ENCODE measurements around the gene SERPINC1. TPM values are rescaled to one million over a fixed set of nuclear protein-coding genes. Genes with fewer than 3 reads are reported as not detected.
"Not testable (repeated sequence)": the region's sequence is repeated elsewhere in the genome, so short reads cannot be mapped to it uniquely, and the experiment has no call there.

Gene SERPINC1
- 2,515 TPM for total RNA-seq

GRCh38 chr1:173917149-173917548 lies at the start of gene SERPINC1:
SERPINC1 (minus strand) TSS chr1:173917327; CDS start chr1:173917259, 68 bp downstream.
- ATAC-seq (peak; percentile 77), DNase-seq (ENCODE audit: low spot score) (peak; percentile 87)

GRCh38 chr1:173965896-173966295 lies 48.8 kb upstream of the SERPINC1 start:
- not testable (repeated sequence) for DNase-seq (ENCODE audit: low spot score); ATAC-seq

GRCh38 chr1:173963477-173963876 lies 46.4 kb upstream of the SERPINC1 start:
- DNase-seq (ENCODE audit: low spot score) (no peak), ATAC-seq (no peak)

GRCh38 chr1:173960625-173961024 lies 43.5 kb upstream of the SERPINC1 start:
- ATAC-seq, result no peak
- DNase-seq (ENCODE audit: low spot score), result no peak

GRCh38 chr1:173954179-173954578 lies 37.1 kb upstream of the SERPINC1 start:
- no peak for ATAC-seq
- no peak for DNase-seq (ENCODE audit: low spot score)

- ATAC-seq, result no peak
- no peak for DNase-seq (ENCODE audit: low spot score)
These were observed 31.5 kb upstream of the SERPINC1 start for GRCh38 chr1:173948594-173948993.

- ATAC-seq, result no peak
- no peak for DNase-seq (ENCODE audit: low spot score)
These were observed 29.3 kb upstream of the SERPINC1 start for GRCh38 chr1:173946380-173946921.

- DNase-seq (ENCODE audit: low spot score) (no peak), ATAC-seq (no peak)
These were observed 19.9 kb upstream of the SERPINC1 start for GRCh38 chr1:173937062-173937461.

GRCh38 chr1:173934440-173934839 lies 17.3 kb upstream of the SERPINC1 start:
- peak; percentile 52 for ATAC-seq

GRCh38 chr1:173930541-173930940 lies 13.4 kb upstream of the SERPINC1 start:
- not testable (repeated sequence) for DNase-seq (ENCODE audit: low spot score)

More at GRCh38 chr1:173934440-173934839, 17.3 kb upstream of the SERPINC1 start:
- no peak for DNase-seq (ENCODE audit: low spot score)

GRCh38 chr1:173925306-173926242 lies 8.4 kb upstream of the SERPINC1 start:
- peak; percentile 69 for DNase-seq (ENCODE audit: low spot score)
- peak; percentile 79 for ATAC-seq

More at GRCh38 chr1:173930541-173930940, 13.4 kb upstream of the SERPINC1 start:
- not testable (repeated sequence) for ATAC-seq

GRCh38 chr1:173920861-173921260 lies 3.7 kb upstream of the SERPINC1 start:
- DNase-seq (ENCODE audit: low spot score), result no peak

GRCh38 chr1:173917635-173918493 lies 737 bp upstream of the SERPINC1 start:
- ATAC-seq (peak; percentile 39), DNase-seq (ENCODE audit: low spot score) (peak; percentile 59)

More at GRCh38 chr1:173920861-173921260, 3.7 kb upstream of the SERPINC1 start:
- ATAC-seq, result no peak

GRCh38 chr1:173916667-173917066 lies 460 bp downstream of the SERPINC1 start:
- DNase-seq (ENCODE audit: low spot score), result peak; percentile 55
- ATAC-seq, result peak; percentile 24

- ATAC-seq (no peak), DNase-seq (ENCODE audit: low spot score) (no peak)
These were observed 1.5 kb downstream of the SERPINC1 start for GRCh38 chr1:173915596-173915995.

GRCh38 chr1:173914366-173914871 lies 2.7 kb downstream of the SERPINC1 start:
- ATAC-seq, result peak; percentile 68
- DNase-seq (ENCODE audit: low spot score), result peak; percentile 80

GRCh38 chr1:173913111-173913510 lies 4.0 kb downstream of the SERPINC1 start:
- ATAC-seq, result no peak
- no peak for DNase-seq (ENCODE audit: low spot score)

- DNase-seq (ENCODE audit: low spot score) (no peak), ATAC-seq (no peak)
These were observed 13.1 kb downstream of the SERPINC1 start for GRCh38 chr1:173903827-173904531.

- ATAC-seq, result no peak
- no peak for DNase-seq (ENCODE audit: low spot score)
These were observed 16.1 kb downstream of the SERPINC1 start for GRCh38 chr1:173900992-173901391.

- DNase-seq (ENCODE audit: low spot score) (no peak), ATAC-seq (no peak)
These were observed 16.7 kb downstream of the SERPINC1 start for GRCh38 chr1:173900427-173900826.

Measured in left lobe of liver (tissue), 2 donors.